HG03469 (cell line): ENCODE measurements around the gene DENND5B.
"Not testable (repeated sequence)": the region's sequence is repeated elsewhere in the genome, so short reads cannot be mapped to it uniquely, and the experiment has no call there.

Experiments
- ATAC-seq: cut with Tn5 transposase; IDR thresholded peaks from one replicate; pipeline ENCODE4 v1.9.1; 2021; ENCODE audit warnings: mild to moderate bottlenecking, moderate library complexity, moderate number of reproducible peaks; ENCODE audit not compliant: unreplicated experiment

The DENND5B gene

DNA sequence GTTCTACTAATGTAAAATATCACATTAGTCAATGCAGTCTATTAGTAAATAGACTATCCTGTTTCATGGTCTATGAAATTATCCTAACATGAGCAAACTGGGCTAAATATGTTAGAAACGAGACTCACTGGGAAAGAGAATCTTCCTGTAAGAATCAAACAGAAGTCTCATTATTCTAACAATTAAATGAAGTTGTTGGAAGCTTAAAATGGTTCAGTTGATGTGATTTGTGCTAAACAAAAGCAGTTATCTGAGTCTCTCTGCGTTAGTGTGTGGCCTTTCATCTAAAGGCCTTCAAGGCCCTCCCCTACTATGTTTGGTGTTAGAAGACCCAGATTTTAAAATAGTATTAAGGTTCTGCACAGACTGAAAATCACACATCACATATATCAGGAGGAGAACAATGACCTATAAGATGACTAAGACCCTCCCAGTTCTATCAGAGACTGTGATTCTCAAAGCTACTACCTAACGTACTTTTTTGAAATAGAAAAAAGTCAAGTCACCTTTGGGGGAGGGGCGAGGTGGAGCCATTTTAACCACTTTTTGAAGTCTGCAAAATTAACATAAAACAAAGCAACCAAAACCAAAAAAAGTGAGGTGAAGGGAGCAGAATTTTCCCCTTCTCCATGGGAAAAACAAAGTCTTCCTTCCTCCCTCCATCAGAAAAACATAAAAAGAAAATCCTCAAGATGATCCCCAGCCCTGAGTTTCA is 82.3 kb downstream of the DENND5B start:
- ATAC-seq = no peak

DNA sequence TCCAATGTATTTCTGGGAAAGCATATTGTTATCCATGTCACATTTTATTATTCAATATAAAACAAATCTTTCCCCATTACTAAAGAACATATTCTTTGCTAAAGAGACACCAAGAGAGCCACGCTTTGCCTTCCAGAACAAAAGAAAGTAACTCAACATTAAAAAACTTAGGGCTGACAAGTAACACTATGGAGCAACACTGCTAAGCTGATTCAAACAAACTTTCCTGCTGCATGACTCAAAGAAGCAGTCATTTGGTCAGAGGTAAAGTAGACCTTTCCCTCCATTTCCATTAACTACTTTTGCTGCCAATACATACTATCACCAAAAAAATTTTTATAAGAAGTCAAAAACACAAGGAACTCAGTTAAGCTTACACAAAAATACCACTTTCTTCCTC is 83.0 kb downstream of the DENND5B start:
- ATAC-seq = no peak

- no peak for ATAC-seq
These were observed 84.2 kb downstream of the DENND5B start for GRCh38 chr12:31506515-31507306.

GRCh38 chr12:31504625-31505222 is 86.2 kb downstream of the DENND5B start:
- ATAC-seq = no peak

- ATAC-seq = not testable (repeated sequence)
These were observed 89.9 kb downstream of the DENND5B start for GRCh38 chr12:31501014-31501413.

- no peak for ATAC-seq
These were observed 91.4 kb downstream of the DENND5B start for GRCh38 chr12:31499567-31499966.

DNA sequence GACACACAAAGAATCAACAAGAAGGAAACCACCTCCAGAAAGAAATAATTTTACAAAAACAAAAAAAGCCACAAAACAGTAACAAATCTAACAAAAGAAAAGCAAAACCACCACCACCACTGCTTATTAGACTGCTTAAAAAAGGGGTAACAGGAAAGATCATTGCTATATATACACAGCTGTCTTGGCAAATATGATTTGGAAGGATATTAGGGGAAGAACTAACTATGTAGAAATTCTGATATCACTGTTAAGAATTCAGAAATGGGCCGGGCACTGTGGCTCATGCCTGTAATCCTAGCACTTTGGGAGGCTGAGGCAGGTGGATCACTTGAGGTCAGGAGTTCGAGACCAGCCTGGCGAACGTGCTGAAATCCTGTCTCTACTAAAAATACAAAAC is 92.5 kb downstream of the DENND5B start:
- ATAC-seq = no peak

DNA sequence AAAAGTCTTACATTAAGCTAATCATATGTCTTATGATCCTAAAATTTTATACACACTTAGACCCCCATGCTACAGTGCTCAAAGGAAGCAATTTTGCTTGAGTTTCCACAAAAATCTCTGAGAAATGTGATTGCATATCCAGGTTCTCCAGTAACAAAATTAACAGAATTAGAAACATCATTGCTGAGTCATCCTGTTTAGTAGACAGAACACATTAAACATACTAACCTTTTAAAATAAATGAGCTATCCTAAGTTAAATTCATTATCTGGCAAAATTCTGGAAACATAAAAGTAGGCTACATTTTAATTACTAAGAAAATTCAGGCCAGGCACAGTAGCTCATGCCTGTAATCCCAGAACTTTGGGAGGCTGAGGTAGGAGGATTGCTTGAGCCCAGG is 94.7 kb downstream of the DENND5B start:
- ATAC-seq = no peak

- ATAC-seq = no peak
These were observed 96.5 kb downstream of the DENND5B start for GRCh38 chr12:31494455-31494854.

DNA sequence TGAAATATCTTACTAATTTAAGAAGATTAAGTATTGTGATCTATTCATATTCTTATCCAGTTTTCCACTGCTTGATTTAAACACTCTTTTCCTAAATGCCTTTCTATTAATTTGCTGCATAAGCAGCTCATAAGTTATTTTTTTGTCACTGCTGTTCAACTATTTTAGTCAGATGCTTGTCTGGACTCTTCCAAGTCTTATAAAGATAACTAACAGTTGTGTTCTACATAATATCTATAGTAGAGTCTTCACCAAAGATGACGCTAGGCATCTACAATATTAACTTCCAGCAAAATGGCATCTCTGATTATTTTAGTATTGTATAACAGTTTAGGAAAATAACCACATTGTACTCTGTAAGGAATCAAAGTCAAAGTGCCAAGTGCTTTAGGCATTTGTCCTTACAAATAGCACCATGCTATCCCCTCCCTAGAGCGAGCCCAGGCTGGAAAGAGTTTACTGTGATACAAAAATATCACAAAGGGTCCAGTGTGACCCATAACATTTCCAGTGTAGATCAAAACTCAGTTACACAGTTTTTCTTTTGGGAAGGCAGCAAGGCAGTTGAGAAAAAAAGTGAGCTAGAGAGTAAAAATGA is 98.2 kb downstream of the DENND5B start:
- no peak for ATAC-seq

- no peak for ATAC-seq
These were observed 98.9 kb downstream of the DENND5B start for GRCh38 chr12:31491841-31492598.

GRCh38 chr12:31491241-31491794 is 99.6 kb downstream of the DENND5B start:
- ATAC-seq = no peak

GRCh38 chr12:31488737-31489338 is 102.1 kb downstream of the DENND5B start:
- no peak for ATAC-seq

GRCh38 chr12:31485571-31485970 is 105.4 kb downstream of the DENND5B start:
- ATAC-seq = no peak

DNA sequence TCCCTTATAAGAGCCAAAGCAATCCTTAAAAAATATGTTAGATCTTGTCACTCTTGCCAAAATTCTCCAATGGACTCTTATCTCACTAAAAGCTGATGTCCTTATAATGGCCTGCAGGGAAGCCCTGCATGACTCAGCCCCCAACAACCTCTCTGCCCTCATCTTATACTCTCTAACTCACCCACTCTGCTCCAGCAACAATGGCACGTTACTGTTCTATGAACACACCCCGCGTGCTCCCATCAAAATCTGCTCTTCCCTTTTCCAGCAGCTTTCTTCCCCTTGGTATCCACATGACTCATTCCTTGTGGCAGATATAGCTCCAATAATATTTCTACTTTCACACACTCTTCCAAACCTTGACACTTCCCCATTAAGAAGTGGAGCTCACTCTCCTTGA is 108.1 kb downstream of the DENND5B start:
- ATAC-seq = no peak

- no peak for ATAC-seq
These were observed 109.5 kb downstream of the DENND5B start for GRCh38 chr12:31481415-31481814.

DNA sequence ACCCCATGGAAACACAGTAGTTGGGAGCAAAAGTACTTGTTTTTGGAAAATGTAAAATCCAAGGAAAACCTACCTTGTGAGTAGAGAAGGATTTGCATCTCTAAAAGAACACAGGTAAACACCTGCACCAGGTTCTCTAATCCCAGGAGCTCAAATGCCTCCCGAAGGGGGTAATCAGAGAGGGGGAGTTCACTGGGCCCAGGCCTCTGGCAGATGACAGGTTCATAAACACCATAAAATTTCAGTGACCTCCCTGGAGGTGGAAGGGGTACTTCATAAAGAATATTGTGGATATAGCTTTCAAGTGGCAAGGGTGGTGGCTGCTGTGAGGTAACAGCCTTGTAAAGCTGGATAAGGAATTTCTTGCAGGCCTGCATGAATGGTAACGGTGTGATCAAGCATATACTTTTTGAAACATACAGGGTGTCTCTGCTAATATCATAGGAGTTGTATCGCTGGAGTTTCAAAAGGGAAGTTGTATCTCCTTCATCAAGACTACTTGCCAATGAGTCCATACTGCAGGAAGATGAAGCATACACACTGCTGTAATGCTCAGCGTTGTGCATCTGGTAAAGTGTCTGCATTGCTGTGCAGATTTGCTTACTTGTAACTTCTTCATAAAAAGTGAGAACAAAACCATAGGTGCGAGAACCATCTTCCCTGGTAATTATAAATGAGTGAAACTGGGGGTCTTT is 111.3 kb downstream of the DENND5B start:
- no peak for ATAC-seq

DNA sequence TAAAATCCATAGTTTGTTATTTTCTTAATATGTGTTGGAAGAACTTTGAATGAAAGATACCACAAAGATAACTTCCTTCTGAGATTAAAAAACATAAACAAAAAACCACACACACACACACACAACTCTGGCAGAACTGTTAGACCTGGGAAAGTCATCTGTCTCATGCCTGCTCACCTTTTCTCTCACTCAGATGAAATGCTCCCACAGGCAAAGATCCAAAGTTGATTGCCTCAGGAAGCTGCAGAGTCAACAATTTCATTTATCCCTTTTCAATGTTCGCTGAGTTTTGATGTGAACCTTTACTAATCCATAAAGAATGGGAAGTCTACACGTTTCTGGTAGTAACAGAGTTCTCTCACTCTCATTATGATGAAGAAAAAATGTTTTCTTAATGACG is 112.0 kb downstream of the DENND5B start:
- no peak for ATAC-seq

- no peak for ATAC-seq
These were observed 112.5 kb downstream of the DENND5B start for GRCh38 chr12:31478425-31478824.
